Measurements from ENCODE around the gene GRIP1. TPM values are rescaled to one million over a fixed set of nuclear protein-coding genes. Genes with fewer than 3 reads are reported as not detected.

GRIP1 gene
- total RNA-seq, 1 donor from 2014 or later, result 3.1 TPM

DNA sequence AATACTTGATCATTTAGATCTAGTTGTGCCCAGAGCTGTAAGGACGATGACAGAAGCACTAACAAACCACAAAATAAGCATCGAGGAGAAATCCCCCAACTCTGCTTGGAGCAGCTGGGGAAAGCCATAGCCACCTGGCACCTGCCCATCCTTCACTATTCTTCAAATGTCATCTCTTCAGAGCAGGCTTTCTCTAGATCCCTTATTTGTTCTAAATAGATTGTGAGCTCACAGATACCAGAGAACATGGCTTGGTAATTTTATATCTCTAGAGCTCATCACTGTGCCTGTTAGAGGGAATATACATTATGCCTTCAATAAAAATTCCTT, 50.9 kb downstream of the GRIP1 start:
- H3K9ac ChIP-seq (ENCODE audit: low read depth in 1 of 3, low read length in 3 of 3), result no peak overlapping the region
- H3K36me3 ChIP-seq (ENCODE audit: control insufficient read depth in 3 of 3, insufficient read depth in 3 of 3, low read length in 3 of 3), result no peaks in the 10 kb centered on the region
- H3K4me1 ChIP-seq (ENCODE audit: control insufficient read depth in 3 of 3, insufficient read depth in 3 of 3, low read length in 3 of 3), result no peaks in the 10 kb centered on the region
- H3K27me3 ChIP-seq (ENCODE audit: control insufficient read depth in 3 of 3, insufficient read depth in 3 of 3, low read length in 3 of 3), result no peaks in the 10 kb centered on the region
- no peak overlapping the region for H3K27ac ChIP-seq (ENCODE audit: low read depth, low read length)
- H3K9me3 ChIP-seq (ENCODE audit: control insufficient read depth in 3 of 3, low read length in 3 of 3), result no peaks in the 10 kb centered on the region
- H3K4me3 ChIP-seq (ENCODE audit: low read length in 3 of 3), result no peak overlapping the region

DNA sequence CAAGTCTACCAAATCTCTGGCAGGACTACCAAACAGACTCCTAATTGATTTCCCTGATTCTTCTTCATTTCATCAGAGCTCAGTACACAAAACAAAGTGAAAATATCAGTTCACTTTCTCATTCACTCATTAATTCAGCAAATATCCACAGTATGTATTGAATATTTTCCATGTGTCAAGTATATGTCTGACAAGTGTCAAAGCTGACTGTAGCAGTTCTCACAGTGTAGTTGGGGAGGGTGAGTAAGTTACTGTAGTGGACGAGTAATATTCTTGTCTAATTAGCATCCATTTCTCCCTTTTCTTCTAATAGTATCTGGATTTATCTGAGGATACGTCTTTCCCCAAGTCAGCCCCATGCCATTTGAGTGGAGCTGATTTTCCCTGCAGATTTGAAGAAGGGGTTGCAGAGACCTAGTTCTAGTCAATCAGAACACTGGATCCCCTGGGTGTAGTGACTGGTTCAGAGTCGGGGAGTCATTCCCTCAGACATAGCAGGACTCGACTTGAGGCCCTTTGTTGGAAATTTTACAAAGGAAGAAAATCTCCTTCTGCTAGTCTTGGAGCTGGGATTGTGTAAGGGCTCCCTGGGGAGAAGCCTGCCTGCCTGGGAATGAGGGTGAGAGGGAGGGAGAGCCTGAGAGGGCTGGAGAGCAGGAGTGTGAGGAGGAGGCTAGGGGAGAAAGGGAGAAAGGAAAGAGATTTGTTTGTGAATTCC, 51.4 kb downstream of the GRIP1 start:
- Histone ChIP-seq H3K36me3 (ENCODE audit: control insufficient read depth in 3 of 3, insufficient read depth in 3 of 3, low read length in 3 of 3) (no peaks in the 10 kb centered on the region), H3K9me3 (ENCODE audit: control insufficient read depth in 3 of 3, low read length in 3 of 3) (no peaks in the 10 kb centered on the region), H3K27me3 (ENCODE audit: control insufficient read depth in 3 of 3, insufficient read depth in 3 of 3, low read length in 3 of 3) (no peaks in the 10 kb centered on the region), H3K27ac (ENCODE audit: low read depth, low read length) (no peak overlapping the region), H3K4me3 (ENCODE audit: low read length in 3 of 3) (no peak overlapping the region), H3K9ac (ENCODE audit: low read depth in 1 of 3, low read length in 3 of 3) (no peak overlapping the region), H3K4me1 (ENCODE audit: control insufficient read depth in 3 of 3, insufficient read depth in 3 of 3, low read length in 3 of 3) (no peaks in the 10 kb centered on the region)

DNA sequence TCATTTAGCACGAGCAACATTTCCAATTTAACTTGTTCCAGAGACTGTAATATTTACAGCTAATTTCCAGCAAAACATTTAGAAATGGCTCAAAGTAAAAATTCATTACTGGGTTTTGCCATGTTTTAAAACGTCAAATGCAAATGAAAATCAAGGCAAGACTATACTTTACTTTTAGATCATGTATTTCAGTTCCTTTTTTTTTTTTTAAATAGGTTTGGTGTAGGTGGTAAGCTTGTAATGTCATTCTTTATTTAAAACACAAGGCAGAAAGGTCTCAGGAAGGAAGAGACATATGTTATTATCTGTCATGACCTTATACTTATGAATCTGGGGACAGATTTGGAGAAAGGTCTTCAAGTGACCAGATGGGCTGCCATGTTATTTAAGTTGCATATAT, 54.1 kb downstream of the GRIP1 start:
- Histone ChIP-seq H3K4me3 (ENCODE audit: low read length in 3 of 3) (no peak overlapping the region), H3K4me1 (ENCODE audit: control insufficient read depth in 3 of 3, insufficient read depth in 3 of 3, low read length in 3 of 3) (no peaks in the 10 kb centered on the region), H3K27ac (ENCODE audit: low read depth, low read length) (no peak overlapping the region), H3K9ac (ENCODE audit: low read depth in 1 of 3, low read length in 3 of 3) (no peak overlapping the region), H3K27me3 (ENCODE audit: control insufficient read depth in 3 of 3, insufficient read depth in 3 of 3, low read length in 3 of 3) (no peaks in the 10 kb centered on the region), H3K36me3 (ENCODE audit: control insufficient read depth in 3 of 3, insufficient read depth in 3 of 3, low read length in 3 of 3) (no peaks in the 10 kb centered on the region), H3K9me3 (ENCODE audit: control insufficient read depth in 3 of 3, low read length in 3 of 3) (no peaks in the 10 kb centered on the region)

DNA sequence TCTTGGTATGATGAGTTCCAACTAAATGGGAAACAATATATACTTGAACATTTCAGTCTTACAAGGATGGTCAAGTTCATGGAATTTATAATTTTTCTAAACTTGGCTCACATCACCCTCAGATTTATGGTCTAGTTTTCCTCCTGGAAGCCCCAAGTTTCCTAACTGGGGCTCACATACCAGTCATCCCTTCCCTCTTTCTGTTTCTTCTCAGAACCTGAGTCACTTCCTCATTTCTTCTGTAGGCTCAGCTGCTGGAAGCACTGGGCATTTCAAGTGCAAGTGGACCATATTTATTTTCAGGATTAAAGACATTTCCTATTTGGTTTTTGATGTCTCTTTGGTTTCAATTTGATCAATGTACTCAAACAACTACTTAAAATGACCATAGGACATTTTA, 55.4 kb downstream of the GRIP1 start:
- no peak overlapping the region for H3K4me3 ChIP-seq (ENCODE audit: low read length in 3 of 3)
- H3K9me3 ChIP-seq (ENCODE audit: control insufficient read depth in 3 of 3, low read length in 3 of 3), result no peaks in the 10 kb centered on the region

DNA sequence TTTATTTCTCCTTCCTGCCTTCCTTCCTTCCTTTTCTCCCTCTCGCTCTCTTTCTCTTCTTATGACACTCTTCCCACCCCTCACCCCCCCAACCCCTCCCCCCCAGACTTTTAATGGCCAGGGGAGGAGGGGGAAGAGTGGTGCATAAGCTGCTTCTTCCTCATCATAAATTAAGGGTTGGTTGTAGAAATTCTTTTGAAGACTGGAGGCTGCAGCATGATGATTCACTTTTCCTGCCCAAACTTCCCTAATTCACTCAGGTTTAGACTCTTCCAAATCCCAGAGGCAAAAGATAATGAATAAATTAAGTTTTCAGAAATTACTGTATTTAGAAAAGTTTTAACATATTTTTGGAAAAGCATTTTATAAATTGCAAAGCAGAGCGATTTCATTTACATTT, 58.2 kb downstream of the GRIP1 start:
- Histone ChIP-seq H3K9ac (ENCODE audit: low read depth in 1 of 3, low read length in 3 of 3) (no peak overlapping the region), H3K36me3 (ENCODE audit: control insufficient read depth in 3 of 3, insufficient read depth in 3 of 3, low read length in 3 of 3) (no peaks in the 10 kb centered on the region), H3K4me1 (ENCODE audit: control insufficient read depth in 3 of 3, insufficient read depth in 3 of 3, low read length in 3 of 3) (no peaks in the 10 kb centered on the region), H3K9me3 (ENCODE audit: control insufficient read depth in 3 of 3, low read length in 3 of 3) (no peaks in the 10 kb centered on the region), H3K4me3 (ENCODE audit: low read length in 3 of 3) (no peak overlapping the region), H3K27ac (ENCODE audit: low read depth, low read length) (no peak overlapping the region), H3K27me3 (ENCODE audit: control insufficient read depth in 3 of 3, insufficient read depth in 3 of 3, low read length in 3 of 3) (no peaks in the 10 kb centered on the region)

More for the DNA sequence above, 55.4 kb downstream of the GRIP1 start:
- Histone ChIP-seq H3K36me3 (ENCODE audit: control insufficient read depth in 3 of 3, insufficient read depth in 3 of 3, low read length in 3 of 3) (no peaks in the 10 kb centered on the region), H3K4me1 (ENCODE audit: control insufficient read depth in 3 of 3, insufficient read depth in 3 of 3, low read length in 3 of 3) (no peaks in the 10 kb centered on the region), H3K27me3 (ENCODE audit: control insufficient read depth in 3 of 3, insufficient read depth in 3 of 3, low read length in 3 of 3) (no peaks in the 10 kb centered on the region), H3K9ac (ENCODE audit: low read depth in 1 of 3, low read length in 3 of 3) (no peak overlapping the region), H3K27ac (ENCODE audit: low read depth, low read length) (no peak overlapping the region)

DNA sequence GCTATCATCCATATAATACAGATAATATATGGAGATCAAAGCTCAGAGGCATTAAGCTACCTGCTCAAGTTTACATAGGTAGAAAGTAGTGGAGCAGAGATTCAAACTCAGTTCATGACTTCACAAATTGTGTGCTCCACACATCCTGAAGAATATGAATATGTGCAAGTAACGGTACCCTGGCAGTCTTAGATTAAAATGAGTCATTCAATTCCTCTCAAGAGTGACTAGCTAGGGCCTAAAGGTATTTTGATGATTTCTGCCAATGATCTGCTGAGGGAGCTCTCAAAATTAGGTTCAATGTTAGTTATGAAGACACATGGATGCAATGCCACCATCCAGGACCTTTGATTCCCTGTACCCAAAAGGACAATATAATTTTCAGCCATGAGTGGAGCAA, 58.9 kb downstream of the GRIP1 start:
- H3K9me3 ChIP-seq (ENCODE audit: control insufficient read depth in 3 of 3, low read length in 3 of 3), result no peaks in the 10 kb centered on the region
- H3K27me3 ChIP-seq (ENCODE audit: control insufficient read depth in 3 of 3, insufficient read depth in 3 of 3, low read length in 3 of 3), result no peaks in the 10 kb centered on the region
- no peak overlapping the region for H3K4me3 ChIP-seq (ENCODE audit: low read length in 3 of 3)
- no peaks in the 10 kb centered on the region for H3K36me3 ChIP-seq (ENCODE audit: control insufficient read depth in 3 of 3, insufficient read depth in 3 of 3, low read length in 3 of 3)
- no peak overlapping the region for H3K27ac ChIP-seq (ENCODE audit: low read depth, low read length)
- H3K4me1 ChIP-seq (ENCODE audit: control insufficient read depth in 3 of 3, insufficient read depth in 3 of 3, low read length in 3 of 3), result no peaks in the 10 kb centered on the region
- H3K9ac ChIP-seq (ENCODE audit: low read depth in 1 of 3, low read length in 3 of 3), result no peak overlapping the region

DNA sequence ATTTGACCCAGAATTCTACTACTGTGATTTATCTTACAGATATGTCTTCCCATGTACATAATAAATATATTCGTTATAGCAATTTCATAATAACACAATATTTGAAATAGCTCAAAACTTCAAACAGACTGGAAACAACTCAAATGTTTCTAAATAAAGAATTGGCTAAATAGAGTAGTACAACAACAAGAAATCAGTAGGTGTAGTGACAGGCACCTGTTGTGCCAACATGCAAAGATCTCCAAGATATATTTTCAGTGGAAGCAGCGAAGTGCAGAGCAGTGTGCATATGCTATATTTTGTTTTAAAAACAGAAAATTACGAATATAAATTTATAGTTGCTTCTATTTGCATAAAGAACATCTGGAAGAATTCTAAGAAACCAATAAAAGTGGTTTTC, 60.9 kb downstream of the GRIP1 start:
- Histone ChIP-seq H3K4me3 (ENCODE audit: low read length in 3 of 3) (no peak overlapping the region), H3K27ac (ENCODE audit: low read depth, low read length) (no peak overlapping the region), H3K27me3 (ENCODE audit: control insufficient read depth in 3 of 3, insufficient read depth in 3 of 3, low read length in 3 of 3) (no peaks in the 10 kb centered on the region), H3K9ac (ENCODE audit: low read depth in 1 of 3, low read length in 3 of 3) (no peak overlapping the region), H3K4me1 (ENCODE audit: control insufficient read depth in 3 of 3, insufficient read depth in 3 of 3, low read length in 3 of 3) (no peaks in the 10 kb centered on the region), H3K9me3 (ENCODE audit: control insufficient read depth in 3 of 3, low read length in 3 of 3) (no peaks in the 10 kb centered on the region), H3K36me3 (ENCODE audit: control insufficient read depth in 3 of 3, insufficient read depth in 3 of 3, low read length in 3 of 3) (no peaks in the 10 kb centered on the region)

DNA sequence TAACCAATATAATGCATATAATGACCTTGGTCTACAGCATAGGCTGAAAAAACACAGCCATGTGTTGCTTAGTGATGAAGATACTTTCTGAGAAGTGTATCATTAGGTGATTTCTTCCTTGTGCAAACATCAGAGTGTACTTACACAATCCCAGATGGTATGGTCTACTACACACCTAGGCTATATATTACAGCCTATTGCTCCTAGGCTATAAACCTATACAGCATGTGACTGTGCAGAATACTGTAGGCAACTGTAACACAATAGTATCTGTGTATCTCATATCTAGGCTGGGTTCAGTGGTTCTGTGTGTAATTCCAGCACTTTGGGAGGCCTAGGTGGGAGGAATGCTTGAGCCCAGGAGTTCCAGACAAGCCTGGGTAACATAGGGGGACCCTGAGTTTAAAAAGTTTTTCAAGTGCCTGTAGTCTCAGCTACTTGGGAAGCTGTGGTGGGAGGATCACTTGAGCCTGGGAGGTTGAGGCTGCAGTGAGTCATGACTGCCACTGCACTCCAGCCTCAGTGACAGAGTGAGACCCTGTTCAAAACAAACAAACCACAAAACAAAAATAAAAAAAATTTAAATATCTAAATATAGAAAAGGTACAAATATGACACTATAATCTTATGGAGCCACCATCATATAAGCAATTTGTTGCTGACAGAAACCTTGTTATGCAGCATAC, 66.6 kb downstream of the GRIP1 start:
- Histone ChIP-seq H3K9me3 (ENCODE audit: control insufficient read depth in 3 of 3, low read length in 3 of 3) (no peaks in the 10 kb centered on the region), H3K36me3 (ENCODE audit: control insufficient read depth in 3 of 3, insufficient read depth in 3 of 3, low read length in 3 of 3) (no peaks in the 10 kb centered on the region), H3K4me3 (ENCODE audit: low read length in 3 of 3) (no peak overlapping the region), H3K27ac (ENCODE audit: low read depth, low read length) (no peak overlapping the region), H3K9ac (ENCODE audit: low read depth in 1 of 3, low read length in 3 of 3) (no peak overlapping the region), H3K4me1 (ENCODE audit: control insufficient read depth in 3 of 3, insufficient read depth in 3 of 3, low read length in 3 of 3) (no peaks in the 10 kb centered on the region), H3K27me3 (ENCODE audit: control insufficient read depth in 3 of 3, insufficient read depth in 3 of 3, low read length in 3 of 3) (no peaks in the 10 kb centered on the region)

DNA sequence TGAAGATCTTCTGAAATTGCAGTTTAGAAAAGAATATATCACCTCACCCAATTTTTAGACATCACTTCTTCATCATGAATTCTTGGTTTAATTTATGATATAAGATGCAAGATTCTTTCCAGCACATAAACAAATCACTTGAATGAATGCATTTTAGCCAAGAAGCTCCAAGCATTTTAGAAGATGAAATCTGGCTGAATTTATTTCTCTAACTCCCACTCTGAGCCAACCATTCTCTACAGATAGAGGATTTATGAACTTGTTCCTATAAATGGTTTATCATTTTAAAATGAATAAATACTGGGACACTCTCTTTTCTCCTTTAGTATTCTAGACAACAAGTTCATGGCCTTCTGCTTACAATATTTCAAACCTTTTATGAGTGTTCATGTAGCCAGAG, 71.7 kb downstream of the GRIP1 start:
- H3K36me3 ChIP-seq (ENCODE audit: control insufficient read depth in 3 of 3, insufficient read depth in 3 of 3, low read length in 3 of 3), result no peaks in the 10 kb centered on the region
- H3K4me3 ChIP-seq (ENCODE audit: low read length in 3 of 3), result no peak overlapping the region
- no peak overlapping the region for H3K27ac ChIP-seq (ENCODE audit: low read depth, low read length)
- no peak overlapping the region for H3K9ac ChIP-seq (ENCODE audit: low read depth in 1 of 3, low read length in 3 of 3)
- no peaks in the 10 kb centered on the region for H3K4me1 ChIP-seq (ENCODE audit: control insufficient read depth in 3 of 3, insufficient read depth in 3 of 3, low read length in 3 of 3)
- H3K9me3 ChIP-seq (ENCODE audit: control insufficient read depth in 3 of 3, low read length in 3 of 3), result no peaks in the 10 kb centered on the region
- no peaks in the 10 kb centered on the region for H3K27me3 ChIP-seq (ENCODE audit: control insufficient read depth in 3 of 3, insufficient read depth in 3 of 3, low read length in 3 of 3)

DNA sequence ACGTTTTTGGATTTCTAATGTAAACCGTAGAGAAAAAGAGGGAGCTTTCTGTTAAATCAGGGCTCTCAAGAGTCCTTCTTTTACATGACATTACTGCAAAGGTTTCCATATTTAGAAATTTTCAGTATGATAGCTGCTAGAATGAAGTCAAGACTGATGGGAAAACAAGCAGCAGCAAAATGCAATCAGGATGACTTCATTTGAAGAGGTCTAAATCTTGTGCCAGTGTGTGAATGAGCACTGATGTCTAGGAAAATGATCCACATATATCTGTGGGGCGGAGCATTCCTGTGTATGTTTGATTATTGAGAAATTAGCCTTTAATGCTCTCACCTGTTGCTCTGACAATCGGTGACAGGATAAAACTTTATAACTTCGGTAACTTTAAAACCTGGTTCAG, 73.6 kb downstream of the GRIP1 start:
- no peaks in the 10 kb centered on the region for H3K36me3 ChIP-seq (ENCODE audit: control insufficient read depth in 3 of 3, insufficient read depth in 3 of 3, low read length in 3 of 3)
- H3K4me1 ChIP-seq (ENCODE audit: control insufficient read depth in 3 of 3, insufficient read depth in 3 of 3, low read length in 3 of 3), result no peaks in the 10 kb centered on the region
- no peaks in the 10 kb centered on the region for H3K27me3 ChIP-seq (ENCODE audit: control insufficient read depth in 3 of 3, insufficient read depth in 3 of 3, low read length in 3 of 3)
- H3K4me3 ChIP-seq (ENCODE audit: low read length in 3 of 3), result no peak overlapping the region
- no peak overlapping the region for H3K27ac ChIP-seq (ENCODE audit: low read depth, low read length)
- no peak overlapping the region for H3K9ac ChIP-seq (ENCODE audit: low read depth in 1 of 3, low read length in 3 of 3)
- no peaks in the 10 kb centered on the region for H3K9me3 ChIP-seq (ENCODE audit: control insufficient read depth in 3 of 3, low read length in 3 of 3)
